ENCODE measurements around the gene BNC2.

DNA sequence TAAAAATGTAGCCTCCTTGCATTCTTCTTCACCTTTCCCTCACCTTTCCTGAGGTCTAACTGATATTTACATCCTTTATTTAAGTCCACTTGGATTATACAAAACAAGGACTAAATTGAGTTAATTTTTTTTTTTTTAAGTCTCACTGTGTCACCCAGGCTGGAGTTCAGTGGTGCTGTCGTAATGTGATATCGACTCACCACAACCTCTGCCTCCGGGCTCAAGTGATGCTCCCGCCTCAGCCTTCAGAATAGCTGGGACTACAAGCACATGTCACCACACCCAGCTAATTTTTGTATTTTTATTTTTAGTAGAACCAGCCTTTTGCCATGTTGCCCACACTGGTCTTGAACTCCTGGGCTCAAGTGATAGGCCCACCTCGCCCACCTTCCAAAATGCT, 195.3 kb downstream of the BNC2 start:
- TF ChIP-seq POLR2AphosphoS5 (IDR thresholded peaks at IDR 0.05; ENCODE audit: borderline replicate concordance, low read depth, low read length) (no peak), EZH2 (IDR thresholded peaks at IDR 0.05) (no peak), FOXP2 (optimal IDR thresholded peaks at IDR 0.05; ENCODE audit: control extremely low read depth, extremely low read length, insufficient read depth) (no peak)
